Heart left ventricle (tissue), 13 donors: ENCODE data around the gene CHIA.

ENCODE experiments used
- POLR2A ChIP-seq, 2 donors: fragments of 450-650 bp; IDR thresholded peaks; one replicate each; pipeline ENCODE4 v1.6.1; 2017; ENCODE audit warnings: antibody characterized with exemption in 2 of 2, mild to moderate bottlenecking in 2 of 2, moderate library complexity in 2 of 2
- TF ChIP-seq, protein P1 (sequence below), 12 donors: fragments of 200-600 bp; sonication (generic) in 4 of 12; IDR thresholded peaks; one replicate each; pipeline versions ENCODE4 v1.5.0 to v1.8.0; 2018 to 2022; ENCODE audit warnings: antibody characterized with exemption in 12 of 12, mild to moderate bottlenecking in 5 of 12
- donor health status: ischemic (EF 13 %, LVEDD 7.1; RV severe dilation, severe dysfunction).
- donor health status: DM: no; HTN: yes; CAD: no.
- donor health status: DM: no; HTN: no; CAD: no.
- donor health status: ischemic (EF 25% LVEDD 6.9; RV normal size, moderate dysfunction).
- donor health status: ischemic (EF 25% LVEDD 5.7; RV mildly dilated, moderate dysfunction).
- donor health status: ischemic (EF 35%, LVEDD 5.7; RV mildly dilated, moderate dysfunction).
- donor health status: nonischemic (EF 11% LVEDD 7.7; RV severe dilation, severe dysfunction).
- donor health status: DM: yes; HTN: yes; CAD: no.
- donor health status: PGD.
- donor health status: ischemic (EF 29% LVEDD 5.4; RV normal size, mild dysfunction).
- donor health status: nonischemic (EF 23%, LVEDD 6.1; RV moderate dilation, normal function).

DNA sequence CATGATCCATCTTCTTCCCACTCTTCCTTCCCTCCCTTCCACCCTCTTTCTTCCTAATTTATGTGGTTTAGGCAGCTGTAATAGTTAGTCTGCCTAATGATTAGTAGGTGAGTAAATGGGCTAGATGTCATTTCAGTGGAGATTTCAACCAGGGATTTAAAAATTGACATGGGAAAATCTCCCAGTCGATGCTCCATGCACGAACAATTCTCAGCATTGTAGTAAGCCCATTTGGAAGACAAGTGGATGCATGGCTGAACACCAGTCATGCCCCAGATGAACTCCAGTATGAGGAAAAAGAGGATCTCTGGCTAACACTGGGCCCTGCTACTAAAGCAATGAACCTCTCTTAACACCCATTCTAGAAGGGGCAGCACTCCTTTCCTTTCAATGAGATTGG is 37.9 kb upstream of the CHIA start:
- TF ChIP-seq, protein P1, sequence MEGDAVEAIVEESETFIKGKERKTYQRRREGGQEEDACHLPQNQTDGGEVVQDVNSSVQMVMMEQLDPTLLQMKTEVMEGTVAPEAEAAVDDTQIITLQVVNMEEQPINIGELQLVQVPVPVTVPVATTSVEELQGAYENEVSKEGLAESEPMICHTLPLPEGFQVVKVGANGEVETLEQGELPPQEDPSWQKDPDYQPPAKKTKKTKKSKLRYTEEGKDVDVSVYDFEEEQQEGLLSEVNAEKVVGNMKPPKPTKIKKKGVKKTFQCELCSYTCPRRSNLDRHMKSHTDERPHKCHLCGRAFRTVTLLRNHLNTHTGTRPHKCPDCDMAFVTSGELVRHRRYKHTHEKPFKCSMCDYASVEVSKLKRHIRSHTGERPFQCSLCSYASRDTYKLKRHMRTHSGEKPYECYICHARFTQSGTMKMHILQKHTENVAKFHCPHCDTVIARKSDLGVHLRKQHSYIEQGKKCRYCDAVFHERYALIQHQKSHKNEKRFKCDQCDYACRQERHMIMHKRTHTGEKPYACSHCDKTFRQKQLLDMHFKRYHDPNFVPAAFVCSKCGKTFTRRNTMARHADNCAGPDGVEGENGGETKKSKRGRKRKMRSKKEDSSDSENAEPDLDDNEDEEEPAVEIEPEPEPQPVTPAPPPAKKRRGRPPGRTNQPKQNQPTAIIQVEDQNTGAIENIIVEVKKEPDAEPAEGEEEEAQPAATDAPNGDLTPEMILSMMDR (IDR thresholded peaks at IDR 0.05): no peak
- TF ChIP-seq POLR2A (IDR thresholded peaks at IDR 0.05): no peak
